HCT116 (cell line): ENCODE results near the gene PLEK2. TPM values are rescaled to one million over a fixed set of nuclear protein-coding genes. Genes with fewer than 3 reads are reported as not detected.

Source experiments
- ATAC-seq: fragments of 200-7000 bp; cut with Tn5 transposase; 2 replicates; pipeline ENCODE4 v1.9.1; 2020; ENCODE audit warnings: mild to moderate bottlenecking, moderate library complexity
- BruUV-seq: library from RNA; stranded (reverse); fragments of 400-500 nt; replicated peaks from 2 replicates; lab custom pipeline; 2021; lab: Mats Ljungman, UMichigan
- CTCF ChIA-PET: fragments of 300-600 bp; sonication (Branson Sonifier 250); formaldehyde crosslinking; loops from one replicate; lab custom pipeline; 2021; ENCODE audit warnings: antibody characterized with exemption; lab: Charles Lee
- POLR2A ChIA-PET: fragments of 300-600, 350-600 bp; sonication (Branson Sonifier 250); formaldehyde crosslinking; loops from one replicate; lab custom pipeline; 2021; ENCODE audit warnings: antibody characterized with exemption; lab: Charles Lee
- RAD21 ChIA-PET, 2 experiments: fragments of 300-600 bp; sonication (Branson Sonifier 250); formaldehyde crosslinking; loops; one replicate each; lab custom pipeline; 2023; ENCODE audit warnings: low total read pairs in 2 of 2; ENCODE audit not compliant: uncharacterized antibody in 2 of 2, unreplicated experiment in 2 of 2, low non-redundant PET in 1 of 2; lab: Charles Lee
- DNase-seq: peaks from one replicate; pipeline ENCODE4 v3.0.0-alpha.2; 2010; ENCODE audit warnings: low read depth, low spot score
- H2AFZ ChIP-seq: fragments of 200-600 bp; shearing (Covaris generic), sonication (generic); 2 replicates; pipeline ENCODE4 v1.6.1; 2017; ENCODE audit warnings: low read depth, mixed run types, mixed read lengths, antibody characterized with exemption, low read length; ENCODE audit not compliant: poor library complexity, severe bottlenecking
- H3K27ac ChIP-seq: 2 replicates; pipeline ENCODE4 v1.5.1; 2012; ENCODE audit warnings: low read depth, low read length
- H3K27me3 ChIP-seq: fragments of 200-600 bp; sonication (generic); 2 replicates; pipeline ENCODE4 v1.6.1; 2016; ENCODE audit warnings: mixed run types, low read length, mixed read lengths; ENCODE audit not compliant: insufficient read depth
- H3K36me3 ChIP-seq, 2 experiments: fragments of 200-500 bp in 1 of 2; fragments of 200-600 bp in 1 of 2; sonication (Bioruptor generic) in 1 of 2; sonication (generic) in 1 of 2; 2 replicates each; pipeline versions ENCODE4 v1.5.1 to v1.6.1; 2014 to 2016; ENCODE audit warnings: low read length in 2 of 2, inconsistent platforms in 1 of 2, mixed read lengths in 1 of 2, mixed run types in 1 of 2; ENCODE audit not compliant: insufficient read depth in 2 of 2, control insufficient read depth in 1 of 2
- H3K4me1 ChIP-seq, 2 experiments: fragments of 200-600 bp in 1 of 2; sonication (generic) in 1 of 2; 2 replicates each; pipeline versions ENCODE4 v1.5.1 to v1.6.1; 2012 to 2017; ENCODE audit warnings: low read length in 2 of 2, inconsistent platforms in 1 of 2, mild to moderate bottlenecking in 1 of 2, mixed read lengths in 1 of 2, mixed run types in 1 of 2, moderate library complexity in 1 of 2; ENCODE audit not compliant: insufficient read depth in 2 of 2, control insufficient read depth in 1 of 2
- H3K4me2 ChIP-seq: fragments of 200-600 bp; sonication (generic); 2 replicates; pipeline ENCODE4 v1.6.1; 2017; ENCODE audit warnings: mixed run types, low read length, mixed read lengths
- H3K4me3 ChIP-seq, 2 experiments: fragments of 200-600 bp in 1 of 2; sonication (generic) in 1 of 2; replicated peaks in 1 of 2; 2 replicates each; pipeline ENCODE4 v1.5.1; 2011 to 2016; ENCODE audit warnings: low read length in 2 of 2, control low read depth in 1 of 2, low read depth in 1 of 2, mild to moderate bottlenecking in 1 of 2, mixed read lengths in 1 of 2, mixed run types in 1 of 2
- H3K79me2 ChIP-seq: fragments of 200-600 bp; sonication (generic); 2 replicates; pipeline ENCODE4 v1.6.1; 2017; ENCODE audit warnings: mild to moderate bottlenecking, mixed run types, low read length, moderate library complexity, mixed read lengths; ENCODE audit not compliant: insufficient read depth
- H3K9ac ChIP-seq: fragments of 200-600 bp; sonication (generic); 2 replicates; pipeline ENCODE4 v1.6.1; 2016; ENCODE audit warnings: low read length, mixed read lengths
- H3K9me2 ChIP-seq: fragments of 200-600 bp; sonication (generic), shearing (Covaris generic); 2 replicates; pipeline ENCODE4 v1.6.1; 2017; ENCODE audit warnings: mixed run types, mild to moderate bottlenecking, moderate library complexity; ENCODE audit not compliant: insufficient read depth
- H3K9me3 ChIP-seq, 2 experiments: fragments of 200-500 bp in 1 of 2; fragments of 200-600 bp in 1 of 2; sonication (Bioruptor generic) in 1 of 2; sonication (generic) in 1 of 2; 2 replicates each; pipeline ENCODE4 v1.6.1; 2014 to 2017; ENCODE audit warnings: low read length in 2 of 2, mixed read lengths in 2 of 2, inconsistent platforms in 1 of 2, low read depth in 1 of 2, mild to moderate bottlenecking in 1 of 2, mixed run types in 1 of 2, moderate library complexity in 1 of 2; ENCODE audit not compliant: control insufficient read depth in 1 of 2, insufficient read depth in 1 of 2
- H4K20me1 ChIP-seq: fragments of 200-600 bp; sonication (generic), shearing (Covaris generic); 2 replicates; pipeline ENCODE4 v1.6.1; 2017; ENCODE audit warnings: mixed run types, mild to moderate bottlenecking, moderate library complexity; ENCODE audit not compliant: insufficient read depth
- CBX3 ChIP-seq: IDR thresholded peaks from 2 replicates; pipeline ENCODE4 v1.6.1; 2012; ENCODE audit warnings: low read depth
- CEBPB ChIP-seq: IDR thresholded peaks from 2 replicates; pipeline ENCODE4 v1.6.1; 2012; ENCODE audit warnings: low read depth
- ELF1 ChIP-seq: IDR thresholded peaks from 2 replicates; pipeline ENCODE4 v1.6.1; 2012; ENCODE audit warnings: low read depth, borderline replicate concordance
- EZH2 ChIP-seq: fragments of 200-600 bp; sonication (generic); IDR thresholded peaks from 2 replicates; pipeline ENCODE4 v1.6.1; 2017; ENCODE audit warnings: antibody characterized with exemption, mixed run types
- EZH2phosphoT487 ChIP-seq: fragments of 200-600 bp; IDR thresholded peaks from 2 replicates; pipeline ENCODE4 v1.6.1; 2018; ENCODE audit warnings: antibody characterized with exemption, borderline replicate concordance
- JUND ChIP-seq: IDR thresholded peaks from 2 replicates; pipeline ENCODE4 v1.6.1; 2012
- TCF7L2 ChIP-seq: IDR thresholded peaks from 2 replicates; pipeline ENCODE4 v1.7.0; 2011; ENCODE audit warnings: borderline replicate concordance, inconsistent platforms; ENCODE audit not compliant: insufficient read depth, insufficient read length; ENCODE audit errors: extremely low read depth
- YY1 ChIP-seq: IDR thresholded peaks from 2 replicates; pipeline ENCODE4 v1.6.1; 2011; ENCODE audit warnings: low read length, low read depth, moderate library complexity, mild to moderate bottlenecking; ENCODE audit not compliant: insufficient replicate concordance; ENCODE audit errors: extremely low read depth
- intact Hi-C: fragments of 100-400 bp; cut with micrococcal nuclease; formaldehyde crosslinking; loops from 2 replicates; pipeline ENCODE4 v1.10.0; 2022
- total RNA-seq: library from RNA; stranded (reverse); gene quantifications from one replicate; pipeline ENCODE4 v1.2.1, GENCODE V29; 2021; ENCODE audit not compliant: unreplicated experiment
- TF ChIP-seq, protein P1 (sequence below): IDR thresholded peaks from 2 replicates; pipeline ENCODE4 v1.6.1; 2012

Gene PLEK2
- total RNA-seq, 1 experiment from 2014 or later, result 67.6 TPM

DNA sequence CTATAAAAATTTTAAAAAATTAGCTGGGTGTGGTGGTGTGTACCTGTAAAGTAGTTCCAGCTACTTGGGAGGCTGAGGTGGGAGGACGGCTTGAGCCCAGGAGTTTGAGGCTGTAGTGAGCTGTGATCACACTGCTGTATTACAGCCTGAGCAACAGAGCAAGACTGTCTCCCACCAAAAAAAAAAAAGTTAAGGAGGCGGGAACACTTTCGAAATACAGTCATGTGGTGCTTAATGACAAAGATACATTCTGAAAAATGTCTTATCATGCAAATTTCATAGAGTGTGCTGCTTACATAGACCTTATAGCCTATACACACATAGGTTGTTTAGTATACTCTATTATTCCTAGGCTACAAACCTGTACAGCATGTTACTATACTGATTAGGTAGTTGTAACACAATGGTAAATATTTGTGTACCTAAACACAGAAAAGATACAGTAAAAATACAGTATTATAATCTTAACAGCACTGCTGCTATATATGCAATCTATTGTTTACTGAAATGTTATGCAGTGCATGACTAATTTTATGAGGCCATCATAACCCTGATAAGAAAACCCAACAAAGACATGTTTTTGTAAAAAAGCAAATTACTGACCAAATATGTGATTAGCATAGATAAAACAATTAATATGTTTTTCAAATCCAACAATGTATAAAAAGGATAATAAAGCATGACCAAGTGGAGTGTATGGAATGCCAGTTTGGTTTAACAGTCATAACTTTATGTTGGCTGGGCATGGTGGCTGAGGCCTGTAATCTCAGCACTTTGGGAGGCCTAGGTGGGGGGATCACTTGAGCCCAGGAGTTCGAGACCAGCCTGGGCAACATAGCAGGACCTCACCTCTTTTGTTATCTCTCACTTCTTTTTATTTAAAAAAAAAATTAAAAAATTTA is 40.5 kb downstream of the PLEK2 start:
- H3K9me2 ChIP-seq, result no peaks in the 10 kb centered on the region
- peaks cover 17% of the 10 kb centered on the region; the same call in 1 of the 2 replicates for H4K20me1 ChIP-seq
- H2AFZ ChIP-seq, result no peak overlapping the region
- no peaks in the 10 kb centered on the region for H3K4me1 ChIP-seq
- H3K4me2 ChIP-seq, result no peak overlapping the region
- TF ChIP-seq TCF7L2, result no peak
- TF ChIP-seq, protein P1, sequence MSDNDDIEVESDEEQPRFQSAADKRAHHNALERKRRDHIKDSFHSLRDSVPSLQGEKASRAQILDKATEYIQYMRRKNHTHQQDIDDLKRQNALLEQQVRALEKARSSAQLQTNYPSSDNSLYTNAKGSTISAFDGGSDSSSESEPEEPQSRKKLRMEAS, result no peak
- TF ChIP-seq YY1, result no peak
- H3K27me3 ChIP-seq, result no peaks in the 10 kb centered on the region
- H3K36me3 ChIP-seq, result peaks cover 58 to 66% of the 10 kb centered on the region in 2 experiments
- ChIA-PET POLR2A (no interaction called here), CTCF (interaction anchor here (1.3 kb wide), 1 partner anchor 12 kb away, joined by 3 read pairs; the partner anchor contains the start of gene ATP6V1D), RAD21 (no interaction called here)
- intact Hi-C loops, result no loop called here
- H3K4me3 ChIP-seq, result no peak overlapping the region
- peaks cover 97% of the 10 kb centered on the region for H3K79me2 ChIP-seq
- DNase-seq (no peak), ATAC-seq (no peak)
- H3K9ac ChIP-seq, result no peak overlapping the region
- no peaks in the 10 kb centered on the region for H3K9me3 ChIP-seq
- no TSS peak for BruUV-seq
- no peak overlapping the region for H3K27ac ChIP-seq

DNA sequence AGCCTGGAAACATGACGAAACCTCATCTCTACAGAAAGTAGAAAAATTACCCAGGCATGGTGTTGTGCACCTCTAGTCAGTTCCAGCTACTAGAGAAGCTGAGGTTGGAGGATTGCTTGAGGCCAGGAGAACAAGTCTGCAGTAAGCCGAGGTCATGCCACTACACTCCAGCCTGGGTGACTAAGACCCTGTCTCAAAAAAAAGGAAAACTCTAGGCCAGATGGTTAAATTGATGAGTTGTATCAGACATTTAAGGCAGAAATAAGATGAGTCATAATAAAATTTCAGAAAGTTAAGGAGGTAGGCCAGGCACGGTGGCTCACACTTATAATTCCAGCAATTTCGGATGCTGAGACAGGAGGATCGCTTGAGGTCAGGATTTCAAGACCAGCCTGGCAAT is 41.1 kb downstream of the PLEK2 start:
- H3K27ac ChIP-seq, result no peak overlapping the region
- intact Hi-C loops, result no loop called here
- ChIA-PET POLR2A (no interaction called here), RAD21 (no interaction called here), CTCF (interaction anchor here (1.3 kb wide), 1 partner anchor 11 kb away, joined by 3 read pairs; the partner anchor contains the start of gene ATP6V1D)
- H2AFZ ChIP-seq, result no peak overlapping the region
- ATAC-seq, result no peak
- no peaks in the 10 kb centered on the region for H3K9me2 ChIP-seq
- no TSS peak for BruUV-seq
- H3K9ac ChIP-seq, result no peak overlapping the region
- DNase-seq, result no peak
- H3K9me3 ChIP-seq, result no peaks in the 10 kb centered on the region
- peaks cover 97% of the 10 kb centered on the region for H3K79me2 ChIP-seq
- no peak overlapping the region for H3K4me3 ChIP-seq
- no peaks in the 10 kb centered on the region for H3K4me1 ChIP-seq
- H4K20me1 ChIP-seq, result peaks cover 17% of the 10 kb centered on the region; the same call in 1 of the 2 replicates
- H3K27me3 ChIP-seq, result no peaks in the 10 kb centered on the region
- TF ChIP-seq, protein P1, result no peak
- TF ChIP-seq CEBPB, result no peak
- TF ChIP-seq JUND, result no peak
- TF ChIP-seq EZH2, result no peak
- no peak for TF ChIP-seq ELF1
- no peak for TF ChIP-seq EZH2phosphoT487
- no peak for TF ChIP-seq CBX3
- no peak overlapping the region for H3K4me2 ChIP-seq
- H3K36me3 ChIP-seq, result peaks cover 62 to 65% of the 10 kb centered on the region in 2 experiments
